Activated B cell treated with CpG ODN at 0.5 μM for 24 hours (primary cell): ENCODE measurements around the gene BRIP1. TPM values are rescaled to one million over a fixed set of nuclear protein-coding genes. Genes with fewer than 3 reads are reported as not detected.
"Not testable (repeated sequence)": the region's sequence is repeated elsewhere in the genome, so short reads cannot be mapped to it uniquely, and the experiment has no call there.

ENCODE experiments used
- ATAC-seq: fragments of 200-7000 bp; cut with Tn5 transposase; one replicate; pipeline ENCODE4 v1.10.0; 2021; ENCODE audit warnings: low read depth, mild to moderate bottlenecking, moderate library complexity
- CTCF ChIA-PET: fragments of 350-600 bp; sonication (Branson Sonifier 250); formaldehyde crosslinking; loops from one replicate; lab custom pipeline; 2021; ENCODE audit warnings: antibody characterized with exemption; lab: Charles Lee
- POLR2A ChIA-PET: fragments of 350-600 bp; sonication (Branson Sonifier 250); formaldehyde crosslinking; loops from one replicate; lab custom pipeline; 2021; ENCODE audit warnings: antibody characterized with exemption; lab: Charles Lee
- DNase-seq: peaks from one replicate; pipeline ENCODE4 v3.0.0; 2022
- H3K27ac Mint-ChIP-seq: one replicate; pipeline ENCODE4 v1.8.0; 2020; ENCODE audit warnings: mixed read lengths
- H3K27me3 Mint-ChIP-seq: one replicate; pipeline ENCODE4 v1.8.0; 2021; ENCODE audit warnings: mixed read lengths
- H3K36me3 Mint-ChIP-seq: one replicate; pipeline ENCODE4 v1.8.0; 2021; ENCODE audit warnings: low read depth, mixed read lengths
- H3K4me1 Mint-ChIP-seq: one replicate; pipeline ENCODE4 v1.8.0; 2021; ENCODE audit warnings: mixed read lengths
- H3K4me3 Mint-ChIP-seq: one replicate; pipeline ENCODE4 v1.8.0; 2020; ENCODE audit warnings: mild to moderate bottlenecking, mixed read lengths
- H3K9me3 Mint-ChIP-seq: one replicate; pipeline ENCODE4 v1.8.0; 2020; ENCODE audit warnings: mixed read lengths
- intact Hi-C: fragments of 100-400 bp; cut with micrococcal nuclease; formaldehyde crosslinking; loops from one replicate; pipeline ENCODE4 v1.15.1; 2024
- total RNA-seq: library from RNA; stranded (reverse); gene quantifications from 2 replicates; pipeline ENCODE4 v1.2.3, GENCODE V29; 2022
- TF ChIP-seq, protein P1 (sequence below): fragments of 200-600 bp; IDR thresholded peaks from one replicate; pipeline ENCODE4 v1.8.0; 2022; ENCODE audit warnings: antibody characterized with exemption, mild to moderate bottlenecking

Gene BRIP1
- total RNA-seq, 1 donor from 2014 or later = 2.5 TPM

DNA sequence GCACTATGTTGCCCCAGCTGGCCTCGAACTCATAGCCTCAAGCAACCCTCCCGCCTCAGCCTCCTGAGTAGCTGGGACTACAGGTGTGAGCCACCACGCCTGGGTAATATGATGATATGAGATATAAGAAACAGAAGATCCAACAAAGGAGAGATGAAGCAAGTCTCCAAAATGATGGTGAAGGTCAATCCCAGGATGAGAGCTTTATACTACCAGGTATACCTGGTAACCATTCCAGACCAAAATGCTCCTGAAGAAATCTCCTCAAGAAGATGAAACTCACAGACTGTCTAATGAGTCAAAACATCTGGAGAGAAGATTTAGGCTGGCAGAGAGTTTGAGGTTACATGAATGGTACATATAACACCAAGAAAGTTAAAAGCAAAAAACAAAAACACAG lies 39.9 kb upstream of the BRIP1 start:
- no peak for DNase-seq
- Mint-ChIP-seq H3K4me3 (no peak overlapping the region), H3K36me3 (peaks cover 51% of the 10 kb centered on the region), H3K9me3 (no peaks in the 10 kb centered on the region), H3K4me1 (peaks cover 9% of the 10 kb centered on the region), H3K27ac (no peak overlapping the region), H3K27me3 (no peaks in the 10 kb centered on the region)
- POLR2A ChIA-PET = interaction anchor here (0.6 to 0.7 kb wide), 2 partner anchors 22 to 1139 kb away, joined by 5 to 8 read pairs; no protein-coding TSS in a partner anchor
- TF ChIP-seq, protein P1, sequence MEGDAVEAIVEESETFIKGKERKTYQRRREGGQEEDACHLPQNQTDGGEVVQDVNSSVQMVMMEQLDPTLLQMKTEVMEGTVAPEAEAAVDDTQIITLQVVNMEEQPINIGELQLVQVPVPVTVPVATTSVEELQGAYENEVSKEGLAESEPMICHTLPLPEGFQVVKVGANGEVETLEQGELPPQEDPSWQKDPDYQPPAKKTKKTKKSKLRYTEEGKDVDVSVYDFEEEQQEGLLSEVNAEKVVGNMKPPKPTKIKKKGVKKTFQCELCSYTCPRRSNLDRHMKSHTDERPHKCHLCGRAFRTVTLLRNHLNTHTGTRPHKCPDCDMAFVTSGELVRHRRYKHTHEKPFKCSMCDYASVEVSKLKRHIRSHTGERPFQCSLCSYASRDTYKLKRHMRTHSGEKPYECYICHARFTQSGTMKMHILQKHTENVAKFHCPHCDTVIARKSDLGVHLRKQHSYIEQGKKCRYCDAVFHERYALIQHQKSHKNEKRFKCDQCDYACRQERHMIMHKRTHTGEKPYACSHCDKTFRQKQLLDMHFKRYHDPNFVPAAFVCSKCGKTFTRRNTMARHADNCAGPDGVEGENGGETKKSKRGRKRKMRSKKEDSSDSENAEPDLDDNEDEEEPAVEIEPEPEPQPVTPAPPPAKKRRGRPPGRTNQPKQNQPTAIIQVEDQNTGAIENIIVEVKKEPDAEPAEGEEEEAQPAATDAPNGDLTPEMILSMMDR = no peak
- CTCF ChIA-PET = no interaction called here
- no peak for ATAC-seq
- intact Hi-C loops = no loop called here

DNA sequence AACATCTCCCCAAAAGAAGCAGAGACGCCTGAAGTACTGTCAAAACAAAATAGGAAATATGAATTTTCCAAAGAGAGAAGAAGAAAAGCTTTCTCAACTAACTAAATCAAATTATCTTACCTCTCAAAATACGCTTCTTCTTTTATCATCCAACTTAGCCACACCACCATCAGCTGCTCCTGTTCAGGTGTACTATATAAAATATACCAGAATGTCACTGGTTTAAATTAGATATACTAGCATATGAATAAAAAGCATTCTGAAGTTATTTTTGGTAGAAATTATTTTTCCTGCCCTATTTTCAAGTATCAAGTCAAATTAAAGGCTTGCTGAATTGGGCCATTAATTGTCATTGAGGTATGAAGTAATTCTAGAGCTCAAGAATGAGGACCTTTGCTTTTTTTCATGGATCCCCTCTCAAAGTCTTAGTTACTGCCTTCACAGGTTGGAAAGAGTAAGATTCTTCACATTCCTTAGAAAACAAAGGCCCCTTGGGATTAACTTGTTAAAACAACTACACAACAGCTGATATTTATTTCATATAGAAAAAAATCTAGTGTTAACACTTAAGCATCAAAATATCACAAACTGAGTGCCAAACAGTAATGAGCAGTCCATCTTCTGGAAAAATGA lies 34.3 kb upstream of the BRIP1 start:
- no peaks in the 10 kb centered on the region for H3K27me3 Mint-ChIP-seq
- H3K4me1 Mint-ChIP-seq = no peaks in the 10 kb centered on the region
- POLR2A ChIA-PET = no interaction called here
- DNase-seq = no peak
- H3K9me3 Mint-ChIP-seq = no peaks in the 10 kb centered on the region
- intact Hi-C loops = no loop called here
- CTCF ChIA-PET = no interaction called here
- TF ChIP-seq, protein P1 = no peak
- no peak overlapping the region for H3K4me3 Mint-ChIP-seq
- ATAC-seq = no peak
- H3K36me3 Mint-ChIP-seq = peaks cover 60% of the 10 kb centered on the region
- no peak overlapping the region for H3K27ac Mint-ChIP-seq

DNA sequence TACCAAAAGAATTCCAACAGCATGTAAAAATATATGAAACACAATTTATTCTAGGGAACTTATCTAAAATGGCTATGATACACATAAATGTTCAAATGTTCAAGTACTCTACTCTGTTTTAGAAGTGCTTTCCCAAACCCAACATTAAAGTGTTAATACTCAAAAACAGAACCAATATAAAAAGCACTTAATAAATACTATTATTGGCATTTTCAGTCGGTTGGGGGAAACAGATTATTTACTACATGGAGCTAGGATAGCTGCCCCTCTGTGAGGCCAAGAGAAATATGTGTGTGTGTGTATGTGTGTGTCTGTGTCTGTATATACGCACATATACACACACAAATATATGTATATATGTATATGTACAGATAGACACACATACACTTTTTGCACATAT lies 32.1 kb upstream of the BRIP1 start:
- Mint-ChIP-seq H3K36me3 (peaks cover 62% of the 10 kb centered on the region), H3K9me3 (no peaks in the 10 kb centered on the region), H3K27me3 (no peaks in the 10 kb centered on the region), H3K4me3 (no peak overlapping the region), H3K27ac (no peak overlapping the region), H3K4me1 (no peaks in the 10 kb centered on the region)
- ChIA-PET POLR2A (no interaction called here), CTCF (no interaction called here)
- intact Hi-C loops = no loop called here
- no peak for ATAC-seq
- DNase-seq = no peak
- TF ChIP-seq, protein P1 = no peak

DNA sequence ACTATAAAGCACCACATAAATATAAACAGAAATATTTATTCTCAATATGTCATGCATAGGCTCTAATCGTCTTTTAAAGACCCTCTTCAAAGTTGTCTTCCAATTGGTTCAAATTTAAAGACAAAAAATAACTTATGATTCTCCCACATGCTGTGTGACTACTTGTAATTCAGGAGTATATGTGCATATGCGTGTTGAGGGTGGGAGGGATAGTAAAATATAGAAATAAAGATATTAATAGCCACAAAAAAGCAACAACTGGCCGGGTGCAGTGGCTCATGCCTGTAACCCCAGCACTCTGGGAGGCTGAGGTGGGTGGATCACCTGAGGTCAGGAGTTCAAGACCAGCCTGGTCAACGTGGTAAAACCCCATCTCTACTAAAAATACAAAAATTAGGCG lies 31.0 kb upstream of the BRIP1 start:
- intact Hi-C loops, POLR2A ChIA-PET, DNase-seq, CTCF ChIA-PET, H3K9me3 Mint-ChIP-seq, H3K4me1 Mint-ChIP-seq, H3K27ac Mint-ChIP-seq, H3K4me3 Mint-ChIP-seq, H3K27me3 Mint-ChIP-seq, ATAC-seq: not testable (repeated sequence)
- peaks cover 65% of the 10 kb centered on the region for H3K36me3 Mint-ChIP-seq

DNA sequence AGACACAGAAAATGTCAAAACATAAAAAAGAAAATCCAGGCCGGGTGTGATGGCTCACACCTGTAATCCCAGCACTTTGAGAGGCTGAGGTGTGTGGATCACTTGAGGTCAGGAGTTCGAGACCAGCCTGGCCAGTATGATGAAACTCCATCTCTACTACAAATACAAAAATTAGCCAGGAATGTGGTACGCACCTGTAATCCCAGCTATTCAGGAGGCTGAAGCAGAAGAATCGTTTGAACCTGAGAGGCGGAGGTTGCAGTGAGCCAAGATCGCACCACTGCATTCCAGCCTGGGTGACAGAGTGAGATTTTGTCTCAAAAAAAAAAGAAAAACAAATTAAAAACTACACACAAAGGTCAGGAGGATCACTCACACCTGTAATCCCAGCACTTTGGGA lies 24.4 kb upstream of the BRIP1 start:
- peaks cover 72% of the 10 kb centered on the region for H3K36me3 Mint-ChIP-seq
- ATAC-seq, DNase-seq, H3K4me1 Mint-ChIP-seq, H3K27me3 Mint-ChIP-seq, H3K27ac Mint-ChIP-seq, H3K4me3 Mint-ChIP-seq, CTCF ChIA-PET, intact Hi-C loops, H3K9me3 Mint-ChIP-seq: not testable (repeated sequence)
- POLR2A ChIA-PET = interaction anchor here (0.6 kb wide), 1 partner anchor 581 kb away, joined by 3 read pairs; no protein-coding TSS in a partner anchor

DNA sequence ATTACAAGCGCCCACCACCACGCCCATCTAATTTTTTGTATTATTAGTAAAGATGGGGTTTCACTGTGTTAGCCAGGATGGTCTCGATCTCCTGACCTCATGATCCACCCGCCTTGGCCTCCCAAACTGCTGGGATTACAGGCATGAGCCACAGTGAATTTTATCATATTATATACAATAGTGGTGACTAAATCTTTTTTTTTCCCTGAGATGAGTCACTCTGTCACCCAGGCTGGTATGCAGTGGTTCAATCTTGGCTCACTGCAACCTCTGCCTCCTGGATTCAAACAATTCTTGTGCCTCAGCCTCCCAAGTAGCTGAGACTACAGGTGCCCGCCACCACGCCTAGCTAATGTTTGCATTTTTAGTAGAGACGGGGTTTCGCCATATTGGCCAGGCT lies 22.5 kb upstream of the BRIP1 start:
- H3K27me3 Mint-ChIP-seq, H3K4me3 Mint-ChIP-seq, POLR2A ChIA-PET, ATAC-seq, H3K4me1 Mint-ChIP-seq, CTCF ChIA-PET, DNase-seq, intact Hi-C loops, H3K27ac Mint-ChIP-seq, H3K9me3 Mint-ChIP-seq: not testable (repeated sequence)
- H3K36me3 Mint-ChIP-seq = peaks cover 74% of the 10 kb centered on the region
